ACC112 (cell line): ENCODE data around the gene CHP2.
A peak's percentile ranks its signal among the peaks of the same experiment; 100 is the strongest.

Experiments
- H2AFZ ChIP-seq: fragments of 200-600 bp; sonication (generic); one replicate; pipeline ENCODE4 v1.6.0; 2017; ENCODE audit warnings: antibody characterized with exemption, low read length; ENCODE audit not compliant: unreplicated experiment
- H3K27ac ChIP-seq: fragments of 200-600 bp; sonication (generic); 2 replicates; pipeline ENCODE4 v1.5.1; 2014; ENCODE audit warnings: low read depth, mild to moderate bottlenecking, antibody characterized with exemption, low read length, moderate library complexity
- H3K27me3 ChIP-seq: fragments of 200-600 bp; sonication (generic); 2 replicates; pipeline ENCODE4 v1.6.1; 2014; ENCODE audit warnings: mild to moderate bottlenecking, antibody characterized with exemption, low read length, moderate library complexity, mixed read lengths; ENCODE audit not compliant: insufficient read depth
- H3K36me3 ChIP-seq: fragments of 200-600 bp; sonication (generic); 2 replicates; pipeline ENCODE4 v1.6.1; 2016; ENCODE audit warnings: mild to moderate bottlenecking, antibody characterized with exemption, low read length, moderate library complexity, mixed read lengths; ENCODE audit not compliant: insufficient read depth
- H3K4me1 ChIP-seq: fragments of 200-600 bp; sonication (generic); one replicate; pipeline ENCODE4 v1.6.1; 2016; ENCODE audit warnings: low read length, mixed read lengths; ENCODE audit not compliant: insufficient read depth, unreplicated experiment, control insufficient read depth
- H3K4me3 ChIP-seq: fragments of 200-600 bp; sonication (generic); 2 replicates; pipeline ENCODE4 v1.5.1; 2014; ENCODE audit warnings: mild to moderate bottlenecking, low read depth, low read length
- H3K79me2 ChIP-seq: fragments of 200-600 bp; sonication (generic); one replicate; pipeline ENCODE4 v1.6.0; 2016; ENCODE audit warnings: low read length; ENCODE audit not compliant: control insufficient read depth, unreplicated experiment, insufficient read depth

Gene CHP2

DNA sequence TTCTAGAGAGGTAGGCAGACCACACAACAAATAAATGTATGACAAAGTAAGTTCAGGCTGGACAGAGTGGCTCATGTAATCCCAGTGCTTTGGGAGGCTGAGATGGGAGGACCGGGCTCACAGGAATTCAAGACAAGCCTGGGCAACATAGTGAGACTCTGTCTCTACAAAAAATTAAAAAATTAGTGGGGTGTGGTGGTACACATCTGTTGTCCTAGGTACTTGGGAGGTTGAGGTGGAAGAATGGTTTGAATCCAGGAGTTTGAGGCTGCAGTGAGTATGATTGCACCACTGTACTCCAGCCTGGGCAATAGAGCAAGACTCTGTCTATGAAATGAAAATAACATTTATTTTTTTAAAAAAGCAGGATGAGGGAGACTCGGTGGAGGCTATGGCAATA lies 18.5 kb downstream of the CHP2 start:
- no peaks in the 10 kb centered on the region for H3K27me3 ChIP-seq
- H3K36me3 ChIP-seq: no peaks in the 10 kb centered on the region
- no peaks in the 10 kb centered on the region for H3K4me1 ChIP-seq

GRCh38 chr16:23781176-23781575 lies 26.4 kb downstream of the CHP2 start:
- H3K4me3 ChIP-seq: no peak overlapping the region
- no peaks in the 10 kb centered on the region for H3K79me2 ChIP-seq
- no peak overlapping the region for H3K27ac ChIP-seq
- no peaks in the 10 kb centered on the region for H3K36me3 ChIP-seq
- H3K4me1 ChIP-seq: no peaks in the 10 kb centered on the region
- H2AFZ ChIP-seq: no peak overlapping the region
- H3K27me3 ChIP-seq: peaks cover 2% of the 10 kb centered on the region; the same call in 1 of the 2 replicates

More for the DNA sequence above, 18.5 kb downstream of the CHP2 start:
- Histone ChIP-seq H3K79me2 (no peaks in the 10 kb centered on the region), H3K4me3 (no peak overlapping the region), H3K27ac (no peak overlapping the region), H2AFZ (no peak overlapping the region)

- H3K27ac ChIP-seq: no peak overlapping the region
These were observed 30.1 kb downstream of the CHP2 start for GRCh38 chr16:23784811-23785447.

DNA sequence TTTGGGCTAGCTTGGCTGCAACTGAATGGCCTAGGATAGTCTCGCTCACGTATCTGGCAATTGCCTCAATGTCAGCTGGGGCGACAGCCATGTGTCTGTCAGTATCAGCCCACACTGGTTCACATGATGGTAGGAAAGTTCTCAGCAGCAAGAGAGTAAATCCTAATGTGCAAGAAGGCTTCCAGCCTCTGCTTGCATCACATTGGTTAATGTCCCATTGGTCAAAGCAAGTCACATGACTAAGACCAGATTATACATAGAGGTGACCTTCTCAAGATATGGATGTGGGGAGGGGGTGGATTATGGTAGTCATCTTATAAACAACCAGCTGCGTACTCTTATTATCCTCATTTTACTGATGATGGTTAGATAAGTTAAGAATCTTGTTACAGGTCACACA lies 31.0 kb downstream of the CHP2 start:
- H3K4me3 ChIP-seq: no peak overlapping the region
- no peak overlapping the region for H2AFZ ChIP-seq
- no peak overlapping the region for H3K27ac ChIP-seq
- H3K27me3 ChIP-seq: peaks cover 34% of the 10 kb centered on the region
- H3K36me3 ChIP-seq: no peaks in the 10 kb centered on the region
- no peaks in the 10 kb centered on the region for H3K79me2 ChIP-seq
- no peaks in the 10 kb centered on the region for H3K4me1 ChIP-seq

More at GRCh38 chr16:23784811-23785447, 30.1 kb downstream of the CHP2 start:
- peaks cover 28% of the 10 kb centered on the region for H3K27me3 ChIP-seq
- H3K36me3 ChIP-seq: no peaks in the 10 kb centered on the region
- H3K79me2 ChIP-seq: no peaks in the 10 kb centered on the region
- no peak overlapping the region for H3K4me3 ChIP-seq
- H3K4me1 ChIP-seq: no peaks in the 10 kb centered on the region
- no peak overlapping the region for H2AFZ ChIP-seq

- H3K27ac ChIP-seq: no peak overlapping the region
- no peaks in the 10 kb centered on the region for H3K79me2 ChIP-seq
- H3K4me1 ChIP-seq: no peaks in the 10 kb centered on the region
- no peak overlapping the region for H2AFZ ChIP-seq
- H3K27me3 ChIP-seq: peaks cover 34% of the 10 kb centered on the region
- no peak overlapping the region for H3K4me3 ChIP-seq
- H3K36me3 ChIP-seq: no peaks in the 10 kb centered on the region
These were observed 32.2 kb downstream of the CHP2 start for GRCh38 chr16:23786964-23787561.

DNA sequence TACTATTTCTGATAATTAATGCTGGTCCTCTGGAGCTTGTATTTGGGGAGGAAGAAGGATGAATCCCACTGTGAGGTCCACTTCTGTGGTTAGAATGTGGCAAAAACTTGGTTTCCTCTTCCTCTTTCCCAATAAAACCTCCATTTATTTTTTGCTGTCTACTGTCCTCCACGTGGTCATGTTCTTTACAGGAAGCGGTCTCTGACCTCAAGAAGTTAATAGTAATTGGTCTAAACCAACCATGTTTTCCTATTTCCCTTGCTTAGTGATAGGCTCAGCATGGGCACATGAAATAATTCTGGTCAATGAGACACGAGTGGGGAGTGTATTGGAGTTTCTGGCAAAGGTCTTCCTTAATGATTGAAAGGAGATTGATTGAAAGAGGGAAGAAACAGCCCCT lies 33.9 kb downstream of the CHP2 start:
- H3K27ac ChIP-seq: no peak overlapping the region
- no peak overlapping the region for H3K4me3 ChIP-seq
- H3K79me2 ChIP-seq: no peaks in the 10 kb centered on the region
- no peak overlapping the region for H2AFZ ChIP-seq
- peaks cover 34% of the 10 kb centered on the region for H3K27me3 ChIP-seq
- H3K36me3 ChIP-seq: no peaks in the 10 kb centered on the region
- H3K4me1 ChIP-seq: no peaks in the 10 kb centered on the region

GRCh38 chr16:23795378-23795777 lies 40.6 kb downstream of the CHP2 start:
- Histone ChIP-seq H3K27me3 (peaks cover 11% of the 10 kb centered on the region; the same call in 1 of the 2 replicates), H3K79me2 (no peaks in the 10 kb centered on the region), H2AFZ (no peak overlapping the region), H3K27ac (no peak overlapping the region), H3K36me3 (no peaks in the 10 kb centered on the region), H3K4me1 (no peaks in the 10 kb centered on the region), H3K4me3 (no peak overlapping the region)

GRCh38 chr16:23796941-23797340 lies 42.1 kb downstream of the CHP2 start:
- no peaks in the 10 kb centered on the region for H3K79me2 ChIP-seq
- no peak overlapping the region for H2AFZ ChIP-seq
- H3K27me3 ChIP-seq: peaks cover 8% of the 10 kb centered on the region; the same call in 1 of the 2 replicates
- no peaks in the 10 kb centered on the region for H3K36me3 ChIP-seq
- no peaks in the 10 kb centered on the region for H3K4me1 ChIP-seq
- no peak overlapping the region for H3K4me3 ChIP-seq
- H3K27ac ChIP-seq: no peak overlapping the region

DNA sequence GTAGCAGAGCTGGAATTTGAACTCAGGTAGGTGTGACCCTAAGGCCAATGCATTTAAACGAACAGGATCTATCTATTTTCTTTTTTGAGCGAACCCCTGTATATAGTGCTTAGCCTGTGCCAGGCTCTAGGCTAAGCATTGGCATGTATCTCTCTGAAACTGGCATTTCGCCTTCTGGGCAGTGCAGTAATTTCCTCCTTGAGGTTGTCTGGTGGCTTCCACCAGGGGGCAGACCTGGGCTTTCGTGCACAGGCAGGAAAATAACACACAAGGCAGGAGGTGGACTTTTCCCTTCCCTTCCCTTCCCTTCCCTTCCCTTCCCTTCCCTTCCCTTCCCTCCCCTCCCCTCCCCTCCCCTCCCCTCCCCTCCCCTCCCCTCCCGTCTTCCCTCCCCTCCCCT lies 46.6 kb downstream of the CHP2 start:
- Histone ChIP-seq H3K4me1 (peaks cover 4% of the 10 kb centered on the region), H3K36me3 (no peaks in the 10 kb centered on the region), H2AFZ (no peak overlapping the region), H3K27me3 (peaks cover 8% of the 10 kb centered on the region), H3K79me2 (no peaks in the 10 kb centered on the region), H3K4me3 (no peak overlapping the region), H3K27ac (no peak overlapping the region)

- H2AFZ ChIP-seq: no peak overlapping the region
- peaks cover 7% of the 10 kb centered on the region for H3K27me3 ChIP-seq
- no peaks in the 10 kb centered on the region for H3K36me3 ChIP-seq
- no peak overlapping the region for H3K4me3 ChIP-seq
- H3K27ac ChIP-seq: no peak overlapping the region
- H3K79me2 ChIP-seq: no peaks in the 10 kb centered on the region
- peaks cover 4% of the 10 kb centered on the region for H3K4me1 ChIP-seq
These were observed 48.0 kb downstream of the CHP2 start for GRCh38 chr16:23802776-23803175.

DNA sequence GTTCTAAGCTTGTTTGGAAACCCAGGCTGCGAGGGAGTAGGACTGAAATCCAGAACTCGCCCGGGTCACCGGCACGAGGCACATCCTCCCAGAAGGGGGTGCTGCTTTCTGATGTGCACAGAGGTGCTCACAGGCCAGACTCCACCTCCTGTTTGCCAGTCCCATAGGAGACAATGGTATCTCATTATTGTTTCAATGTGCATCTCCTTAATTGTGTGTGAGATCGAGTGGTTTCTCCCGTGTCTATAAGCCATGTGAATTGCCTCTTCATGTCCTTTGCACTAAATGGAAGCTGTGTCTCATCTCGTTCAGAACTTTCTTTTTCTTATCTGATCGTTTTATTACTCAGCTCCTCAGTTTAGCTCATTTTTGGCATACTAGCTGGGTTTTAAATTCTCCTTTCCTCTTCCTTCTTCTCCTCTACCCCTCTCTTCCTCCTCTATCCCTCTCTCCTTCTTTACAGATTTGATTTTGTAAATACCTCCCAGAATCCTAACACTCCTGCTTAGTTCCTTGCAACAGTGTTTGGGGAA lies 48.8 kb downstream of the CHP2 start:
- H3K36me3 ChIP-seq: no peaks in the 10 kb centered on the region
- peaks cover 4% of the 10 kb centered on the region for H3K4me1 ChIP-seq
- H3K27me3 ChIP-seq: peaks cover 7% of the 10 kb centered on the region
- H3K4me3 ChIP-seq: peak overlapping the region; percentile 56
- H3K79me2 ChIP-seq: no peaks in the 10 kb centered on the region
- peak overlapping the region; percentile 77 for H2AFZ ChIP-seq
- H3K27ac ChIP-seq: no peak overlapping the region
